CD4-positive, alpha-beta T cell treated with Interleukin-17A for 1 hour (primary cell): ENCODE results near the gene KCNJ11.

Experiments
- DNase-seq: peaks from one replicate; pipeline ENCODE4 v3.0.0-alpha.2; 2020

KCNJ11 gene

DNA sequence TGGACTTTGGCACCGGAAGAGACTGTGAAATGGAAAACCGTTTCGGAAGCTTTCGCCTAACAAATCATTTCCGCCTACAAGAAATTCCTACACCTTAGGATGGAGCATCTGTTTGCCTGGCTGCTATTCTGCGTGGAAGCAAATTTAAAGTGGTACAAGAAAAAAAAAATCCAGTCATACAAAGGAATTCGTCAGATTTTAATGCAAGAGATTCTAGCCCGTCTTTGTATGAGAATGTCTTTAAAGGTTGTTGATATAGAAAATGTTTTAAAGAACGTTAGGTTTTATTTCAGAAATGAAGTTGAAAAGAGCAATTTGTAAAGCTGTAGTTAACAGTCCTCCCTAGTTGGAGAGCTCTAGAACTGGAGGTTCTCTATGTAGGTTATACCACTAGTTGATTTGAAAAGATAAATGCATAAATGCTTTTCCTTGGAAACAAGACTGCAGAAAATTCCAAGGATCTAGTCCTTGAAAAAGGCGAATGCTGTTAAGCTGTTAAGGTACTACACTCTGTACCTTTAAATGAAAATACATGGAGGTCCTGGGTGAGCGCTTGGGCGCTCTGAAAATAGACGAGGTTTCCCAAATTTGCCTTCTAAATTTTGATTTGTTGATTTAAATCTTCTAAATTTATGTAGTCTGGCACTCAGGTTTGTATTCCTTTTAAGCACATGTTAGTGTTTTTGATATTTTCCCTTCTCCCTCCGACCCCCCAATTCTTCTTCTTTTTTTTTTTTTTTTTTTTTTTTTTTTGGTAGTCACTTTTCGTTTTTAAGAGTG lies 34.4 kb downstream of the KCNJ11 start:
- no peak for DNase-seq

DNA sequence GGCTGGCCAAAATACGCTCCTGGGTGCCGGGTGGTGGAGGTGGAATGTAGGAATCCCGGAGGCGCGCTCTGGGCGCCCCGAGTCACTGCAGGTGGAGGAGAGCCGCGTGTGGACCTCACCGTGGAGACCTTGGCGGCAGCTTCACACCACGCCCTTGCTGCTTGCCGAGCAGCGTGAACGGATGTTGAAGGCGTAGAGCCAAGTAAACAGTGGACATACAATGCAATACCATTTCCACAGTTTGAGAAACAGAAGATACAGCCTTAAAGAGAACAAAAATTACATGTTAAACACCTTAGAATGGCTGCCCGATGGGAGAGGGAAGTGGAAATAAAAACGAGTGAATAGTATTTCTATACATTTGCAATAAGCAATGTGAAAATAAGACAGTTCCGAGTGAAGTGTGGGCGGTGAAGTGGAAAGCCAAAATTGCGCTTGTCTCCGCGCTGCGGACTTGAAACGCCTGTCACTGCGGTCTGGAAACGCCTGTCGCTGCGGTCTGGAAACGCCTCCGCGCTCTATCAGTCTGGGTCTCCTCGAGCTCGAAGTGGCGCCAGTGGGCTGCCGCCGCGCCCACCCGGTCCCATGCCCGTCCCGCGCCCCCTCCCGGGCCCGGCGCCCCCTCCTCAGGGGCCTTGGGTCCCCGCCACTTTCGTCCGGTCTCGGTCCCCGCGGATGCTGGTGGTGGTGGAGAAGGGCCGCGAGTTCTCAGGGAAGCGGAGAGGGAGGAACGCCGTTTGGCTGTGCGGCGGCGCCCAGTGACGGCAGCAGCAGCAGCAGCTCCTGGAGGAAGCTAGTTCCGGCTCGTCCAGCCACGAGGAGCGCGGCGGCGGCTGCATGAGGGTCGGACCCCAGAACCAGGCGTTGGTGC lies 35.3 kb downstream of the KCNJ11 start:
- DNase-seq = peak; percentile 49

DNA sequence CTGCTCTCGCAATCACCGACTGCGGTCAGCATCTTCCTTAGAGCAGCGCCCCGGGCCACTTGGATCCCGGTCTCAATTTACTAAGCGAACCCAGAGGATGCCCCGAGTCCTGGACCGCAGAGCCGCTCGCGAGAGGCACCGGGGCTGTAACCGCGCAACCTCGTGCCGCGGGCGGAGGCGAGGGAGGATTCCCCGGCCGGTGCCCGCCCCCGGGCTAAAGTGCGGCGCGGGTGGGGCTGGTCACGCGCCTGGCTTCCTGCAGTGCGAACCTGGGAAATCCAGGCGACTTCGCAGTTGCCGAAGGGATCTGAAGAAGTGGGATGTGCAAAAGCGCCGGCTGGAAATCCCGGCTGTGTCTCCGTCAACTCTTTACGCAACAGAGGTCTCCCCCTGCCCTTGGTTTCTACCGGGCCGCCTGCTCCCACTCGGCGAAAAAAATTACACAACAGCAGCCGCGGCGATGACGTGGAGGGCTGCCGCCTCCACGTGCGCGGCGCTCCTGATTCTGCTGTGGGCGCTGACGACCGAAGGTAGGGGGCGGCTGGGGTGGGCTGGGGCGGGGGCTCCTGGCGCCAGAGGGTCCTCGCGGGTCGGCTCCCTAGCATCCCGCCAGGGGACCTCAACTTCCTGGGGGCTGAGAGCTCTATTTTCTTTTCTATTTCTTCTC lies 36.8 kb downstream of the KCNJ11 start, which contains the start of gene NCR3LG1:
Gene NCR3LG1 (plus strand): TSS at position 291 of the 667 bp plus-strand sequence. CDS start 170 bp downstream, at position 461.
- DNase-seq = peak; percentile 72

DNA sequence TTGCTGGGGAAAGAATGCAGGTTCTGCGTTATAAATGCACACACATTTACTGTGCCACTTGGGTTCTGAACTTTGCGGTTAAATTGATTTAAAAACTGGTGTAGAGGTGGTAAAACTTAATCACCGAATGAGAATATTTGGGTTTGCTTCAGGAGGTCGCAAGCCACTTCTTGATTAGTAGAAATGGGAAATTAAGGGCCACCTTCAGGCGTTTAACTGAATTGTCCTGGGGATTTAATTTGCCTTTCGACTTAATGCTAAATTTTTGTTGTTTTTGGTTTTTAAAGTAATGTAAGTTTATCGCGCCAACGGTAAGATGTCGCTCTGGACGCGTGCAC lies 37.3 kb downstream of the KCNJ11 start:
- DNase-seq = no peak

DNA sequence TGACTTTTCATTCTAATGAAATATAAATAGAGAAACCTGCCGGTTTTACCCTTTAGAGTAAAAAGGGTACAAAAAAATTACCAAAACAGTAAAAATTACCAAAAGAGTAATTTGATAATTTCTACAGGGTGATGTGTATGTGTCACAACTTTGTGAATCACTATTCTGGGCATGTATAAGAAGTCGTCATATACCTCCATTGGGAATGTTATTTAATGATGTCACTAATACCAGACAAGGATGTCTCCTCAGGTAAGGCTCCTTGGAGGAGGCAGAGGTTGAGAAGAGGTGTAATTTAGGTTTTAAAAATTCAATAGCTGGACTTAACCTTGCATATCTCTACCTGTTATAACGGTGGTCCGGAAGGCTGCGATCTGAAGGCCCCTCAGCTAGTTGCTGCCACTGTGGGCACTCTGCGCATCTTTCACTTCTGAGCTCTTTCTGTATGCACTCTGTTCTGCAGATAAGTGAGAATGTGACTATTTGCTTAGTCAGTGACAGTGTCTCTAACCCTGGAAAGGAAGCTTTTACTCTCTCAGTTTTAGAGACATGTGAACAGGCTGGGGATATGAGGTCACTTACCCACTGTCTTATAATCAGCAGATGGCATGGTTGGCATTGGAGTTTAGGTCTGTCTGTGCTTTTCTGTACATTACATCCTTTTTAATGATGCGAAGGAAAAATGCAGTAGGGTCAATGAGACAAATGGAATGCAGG lies 37.8 kb downstream of the KCNJ11 start:
- DNase-seq = no peak

DNA sequence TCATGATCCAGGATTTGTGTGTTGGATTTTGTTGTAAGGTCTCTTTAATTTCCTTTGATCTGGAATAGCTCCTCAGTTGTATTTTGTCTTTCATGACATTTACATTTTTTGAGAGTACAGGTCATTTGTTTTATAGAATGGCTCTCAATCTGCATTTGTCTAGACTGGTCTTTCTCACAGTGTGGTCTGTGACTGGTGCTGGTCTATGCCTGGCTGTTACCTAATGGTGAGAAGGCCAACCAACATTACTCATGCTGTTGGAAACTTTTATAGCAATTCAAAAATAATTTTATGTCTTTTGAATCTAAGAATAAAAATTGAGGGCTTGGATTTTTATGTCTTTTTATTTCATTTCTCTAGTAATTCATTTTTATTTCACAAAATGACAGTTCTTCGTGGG lies 40.8 kb downstream of the KCNJ11 start:
- DNase-seq = no peak

DNA sequence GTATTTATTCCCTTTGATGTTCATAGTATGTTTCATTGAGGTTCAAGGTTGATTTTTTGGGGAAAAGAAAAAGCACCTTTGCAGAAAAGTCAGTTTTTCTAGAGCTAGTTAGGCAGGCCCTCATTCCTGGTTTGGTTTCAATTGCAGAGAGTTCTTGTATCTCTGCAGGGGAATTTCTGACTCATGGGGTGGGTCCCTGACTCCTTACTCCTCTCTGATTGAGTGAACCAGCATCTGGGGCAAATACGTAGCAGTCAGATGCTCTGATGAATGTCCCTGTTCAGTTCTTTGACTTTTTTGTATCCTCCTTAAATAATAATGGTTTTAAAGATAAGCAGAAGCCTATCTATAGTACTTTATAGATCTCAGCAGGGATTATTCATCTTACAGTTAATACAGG lies 44.6 kb downstream of the KCNJ11 start:
- DNase-seq = no peak

DNA sequence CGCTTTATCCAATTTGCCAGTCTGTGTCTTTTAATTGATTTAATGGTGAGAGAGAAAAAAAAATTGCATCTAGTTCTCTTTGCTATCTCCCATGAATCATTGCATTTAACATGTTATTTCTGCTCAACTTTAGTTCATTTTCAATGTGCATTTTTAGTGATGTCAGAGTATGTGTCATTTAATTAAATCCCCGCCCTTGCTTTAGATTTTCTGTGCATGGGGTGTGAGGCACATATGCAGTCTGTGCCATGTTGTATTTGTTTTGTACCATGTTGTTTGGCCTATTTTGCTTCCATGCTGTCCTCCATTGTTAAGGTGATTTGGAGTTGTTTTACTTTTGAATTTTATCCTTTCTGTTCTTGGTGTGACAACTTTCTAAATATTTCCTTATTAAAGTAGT lies 45.2 kb downstream of the KCNJ11 start:
- DNase-seq = no peak
